ENCODE measurements around the gene SAMD7.

DNA sequence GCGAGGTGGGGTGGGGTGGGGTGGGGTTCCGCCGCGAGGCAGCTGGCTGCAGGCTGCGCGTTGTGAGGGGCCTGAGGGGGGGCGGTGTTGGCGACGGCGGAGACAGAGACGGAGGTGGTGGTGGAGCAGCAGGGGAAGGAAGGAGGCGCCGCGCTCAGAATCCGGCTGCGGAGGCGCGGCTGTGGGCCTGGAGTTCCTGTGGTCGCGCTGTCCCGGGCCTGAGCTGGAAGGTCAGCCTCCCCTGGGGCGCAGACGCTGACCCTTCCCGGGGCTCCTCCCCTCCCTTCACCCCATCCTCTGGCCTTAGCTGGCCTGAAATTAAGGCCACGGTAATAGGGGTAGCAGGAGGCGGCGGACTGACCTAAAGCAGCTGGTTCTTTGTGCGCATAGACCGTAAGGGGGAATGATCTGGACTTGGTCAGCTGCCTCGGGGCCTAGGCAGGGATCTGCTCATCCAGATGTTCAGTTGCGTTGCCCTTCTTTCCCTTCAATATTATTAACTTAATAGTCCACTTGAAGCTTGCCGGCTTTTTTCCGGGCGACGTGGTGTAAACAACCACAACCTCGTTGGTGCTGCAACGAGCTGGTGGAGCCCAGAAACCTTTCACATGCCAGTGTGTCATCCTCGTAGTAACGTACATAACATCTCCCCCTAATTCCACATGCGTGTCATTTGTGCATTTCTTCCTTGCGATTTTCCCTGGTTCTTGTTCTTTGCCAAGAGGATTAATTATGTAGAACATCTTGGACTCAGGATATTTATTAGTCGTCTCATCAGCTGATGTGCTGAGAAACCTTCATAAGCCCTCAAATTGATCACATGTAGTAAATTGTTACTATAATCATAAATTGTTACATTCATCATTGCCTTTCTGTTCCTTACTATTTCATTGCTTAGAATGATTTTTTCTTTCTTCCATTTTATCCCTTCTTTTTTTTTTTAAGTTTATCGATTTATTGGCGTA lies 55.9 kb downstream of the SAMD7 start:
- TF ChIP-seq, protein P1, sequence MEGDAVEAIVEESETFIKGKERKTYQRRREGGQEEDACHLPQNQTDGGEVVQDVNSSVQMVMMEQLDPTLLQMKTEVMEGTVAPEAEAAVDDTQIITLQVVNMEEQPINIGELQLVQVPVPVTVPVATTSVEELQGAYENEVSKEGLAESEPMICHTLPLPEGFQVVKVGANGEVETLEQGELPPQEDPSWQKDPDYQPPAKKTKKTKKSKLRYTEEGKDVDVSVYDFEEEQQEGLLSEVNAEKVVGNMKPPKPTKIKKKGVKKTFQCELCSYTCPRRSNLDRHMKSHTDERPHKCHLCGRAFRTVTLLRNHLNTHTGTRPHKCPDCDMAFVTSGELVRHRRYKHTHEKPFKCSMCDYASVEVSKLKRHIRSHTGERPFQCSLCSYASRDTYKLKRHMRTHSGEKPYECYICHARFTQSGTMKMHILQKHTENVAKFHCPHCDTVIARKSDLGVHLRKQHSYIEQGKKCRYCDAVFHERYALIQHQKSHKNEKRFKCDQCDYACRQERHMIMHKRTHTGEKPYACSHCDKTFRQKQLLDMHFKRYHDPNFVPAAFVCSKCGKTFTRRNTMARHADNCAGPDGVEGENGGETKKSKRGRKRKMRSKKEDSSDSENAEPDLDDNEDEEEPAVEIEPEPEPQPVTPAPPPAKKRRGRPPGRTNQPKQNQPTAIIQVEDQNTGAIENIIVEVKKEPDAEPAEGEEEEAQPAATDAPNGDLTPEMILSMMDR (conservative IDR thresholded peaks at IDR 0.05 in 1 of 2, IDR thresholded peaks at IDR 0.05 in 1 of 2; ENCODE audit: extremely low read depth in 1 of 2, insufficient read depth in 1 of 2, low read depth in 1 of 2, low read length in 2 of 2), result no peak
- TF ChIP-seq EZH2 (IDR thresholded peaks at IDR 0.05; ENCODE audit: borderline replicate concordance, low read length), result no peak
